Measurements from ENCODE around the gene AGMO.

The AGMO gene

DNA sequence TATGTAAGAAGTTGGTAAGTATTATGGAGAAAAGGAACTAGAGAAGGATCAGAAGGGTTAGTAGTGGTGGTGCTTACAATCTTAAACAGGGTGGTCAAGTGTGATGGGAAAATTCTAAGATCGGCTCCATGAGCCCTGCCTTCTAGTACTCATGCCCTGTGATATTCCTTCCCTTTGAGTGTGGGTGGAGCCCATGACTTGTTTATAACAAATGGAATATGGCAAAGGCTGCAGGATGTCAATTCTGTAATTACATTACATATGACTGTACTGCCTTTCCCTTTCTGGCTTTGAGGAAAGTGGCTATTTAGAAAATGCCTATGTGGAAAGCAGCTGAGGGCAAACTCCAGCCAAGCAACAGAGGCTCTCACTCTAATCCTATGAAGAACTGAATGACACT lies 309.6 kb downstream of the AGMO start:
- in situ Hi-C loops (cut with HindIII; ENCODE audit: low sequenced_read_pairs) = no loop called here

DNA sequence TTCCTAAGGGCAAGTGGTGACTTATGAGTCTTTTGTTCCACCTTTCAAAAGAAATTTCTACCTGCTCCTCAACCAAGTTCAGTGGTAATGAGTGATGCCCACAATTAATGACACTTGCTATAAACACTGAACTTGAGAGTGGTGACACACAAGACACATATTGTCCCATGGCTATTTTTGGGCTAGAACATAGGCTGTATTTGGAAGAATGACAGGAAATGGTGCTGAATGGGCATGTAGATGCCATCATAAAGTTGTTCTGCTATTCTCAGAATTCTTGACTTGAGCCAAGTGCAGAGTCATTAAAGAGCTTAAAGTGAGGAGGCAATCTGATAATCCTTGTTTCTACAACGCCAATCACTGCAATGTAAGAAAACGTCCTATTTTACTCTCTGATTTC lies 313.3 kb downstream of the AGMO start:
- in situ Hi-C loops (cut with HindIII; ENCODE audit: low sequenced_read_pairs) = no loop called here

GRCh38 chr7:15245831-15246230 lies 316.0 kb downstream of the AGMO start:
- in situ Hi-C loops (cut with HindIII; ENCODE audit: low sequenced_read_pairs) = no loop called here

GRCh38 chr7:15239801-15240200 lies 322.0 kb downstream of the AGMO start:
- in situ Hi-C loops (cut with HindIII; ENCODE audit: low sequenced_read_pairs) = no loop called here

GRCh38 chr7:15236952-15237351 lies 324.9 kb downstream of the AGMO start:
- in situ Hi-C loops (cut with HindIII; ENCODE audit: low sequenced_read_pairs) = no loop called here

DNA sequence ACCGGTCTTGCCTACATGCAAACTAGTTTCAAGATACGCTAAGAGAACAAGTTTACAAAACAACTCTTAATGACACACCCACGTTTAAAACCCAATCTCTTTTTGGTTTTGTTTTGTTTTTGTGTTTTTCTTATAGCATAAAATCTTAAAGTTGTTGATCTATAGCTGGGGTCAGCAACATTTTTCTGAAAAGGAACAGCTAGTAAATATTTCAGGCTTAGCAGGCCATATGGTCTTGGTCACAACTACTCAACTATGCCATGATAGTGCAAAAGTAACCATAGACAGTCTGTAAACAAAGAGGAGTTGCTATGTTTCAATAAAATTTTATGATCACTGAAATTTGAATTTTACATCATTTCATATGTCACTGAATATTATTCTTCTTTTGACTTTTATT lies 327.4 kb downstream of the AGMO start:
- in situ Hi-C loops (cut with HindIII; ENCODE audit: low sequenced_read_pairs) = no loop called here

DNA sequence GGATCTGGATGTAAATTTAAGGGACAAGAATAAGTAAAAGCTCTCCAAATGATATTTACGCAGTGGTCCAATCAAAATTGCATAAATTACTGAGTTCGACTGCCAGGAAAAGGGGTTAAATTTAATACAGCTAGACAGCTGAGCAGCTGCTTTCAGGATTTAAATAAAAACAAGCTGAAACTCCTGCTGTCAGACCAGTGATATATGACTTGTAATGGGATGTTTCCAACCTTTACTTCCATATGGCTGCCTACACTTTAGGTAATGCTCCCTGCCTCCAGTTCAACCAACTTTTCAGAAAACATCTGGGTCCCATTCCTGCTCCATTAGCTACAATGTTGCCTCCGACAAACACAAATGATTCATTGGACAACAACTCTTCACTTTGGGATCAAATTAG lies 333.0 kb downstream of the AGMO start:
- in situ Hi-C loops (cut with HindIII; ENCODE audit: low sequenced_read_pairs) = loop anchor here (10.0 kb wide), 1 partner anchor 56 kb away; no protein-coding TSS in a partner anchor

DNA sequence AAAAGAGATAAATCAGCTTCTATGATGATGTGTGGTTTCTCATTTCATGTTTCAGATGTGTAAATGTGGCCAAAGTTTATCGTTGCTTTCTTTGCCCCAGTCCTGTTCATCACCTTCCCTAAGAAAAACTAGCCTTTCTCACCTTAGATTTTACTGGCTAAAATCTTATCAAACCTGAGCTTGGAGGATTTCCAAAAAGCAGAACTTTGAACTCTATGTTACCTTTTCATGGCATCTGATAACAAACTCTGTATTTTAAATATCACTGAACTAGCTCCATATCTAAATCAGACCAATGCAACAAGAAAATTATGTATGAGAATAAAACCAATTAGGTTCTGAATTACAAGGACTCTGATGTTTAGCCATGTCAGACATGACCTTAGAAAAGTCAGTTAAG lies 335.8 kb downstream of the AGMO start:
- in situ Hi-C loops (cut with HindIII; ENCODE audit: low sequenced_read_pairs) = loop anchor here (10.0 kb wide), 1 partner anchor 59 kb away; no protein-coding TSS in a partner anchor

DNA sequence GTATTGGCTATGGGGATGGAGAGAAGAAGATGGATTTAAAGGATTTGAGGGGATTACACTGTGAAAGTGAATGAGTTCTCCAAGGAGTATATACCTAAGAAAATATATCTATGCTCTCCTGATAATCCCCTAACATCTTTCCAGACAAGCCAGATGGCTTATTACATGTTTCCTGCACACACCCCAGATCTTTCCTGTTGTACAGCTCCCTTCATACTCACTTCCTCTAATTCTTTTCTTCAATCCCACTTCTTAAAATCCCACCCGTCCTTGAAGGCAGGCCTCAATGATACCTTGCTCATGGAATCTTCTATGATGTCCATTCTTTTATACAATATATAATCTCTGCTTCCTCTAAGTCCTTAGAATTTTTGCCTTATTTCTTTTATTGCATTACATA lies 342.1 kb downstream of the AGMO start:
- in situ Hi-C loops (cut with HindIII; ENCODE audit: low sequenced_read_pairs) = loop anchor here (10.0 kb wide), 1 partner anchor 65 kb away; no protein-coding TSS in a partner anchor

- in situ Hi-C loops (cut with HindIII; ENCODE audit: low sequenced_read_pairs) = no loop called here
These were observed 343.6 kb downstream of the AGMO start for GRCh38 chr7:15218261-15218660.

DNA sequence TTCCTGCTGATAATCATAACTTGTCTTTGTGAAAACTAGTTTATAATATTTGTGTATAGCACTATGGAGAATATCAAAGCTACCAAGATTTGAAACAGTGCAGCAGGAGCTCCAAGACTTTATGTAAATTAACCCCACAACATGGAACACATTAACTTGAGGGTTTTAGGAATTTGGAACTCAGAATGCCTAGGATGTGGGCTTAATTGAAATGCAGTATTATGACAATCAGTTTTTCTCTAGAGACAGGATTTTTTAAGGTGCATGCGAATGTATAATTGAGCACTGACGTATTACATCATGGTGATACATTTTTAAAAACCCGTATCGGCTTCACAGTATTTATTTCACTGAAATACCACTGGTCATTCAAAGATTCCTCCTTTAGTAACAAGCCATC lies 346.2 kb downstream of the AGMO start:
- in situ Hi-C loops (cut with HindIII; ENCODE audit: low sequenced_read_pairs) = no loop called here

DNA sequence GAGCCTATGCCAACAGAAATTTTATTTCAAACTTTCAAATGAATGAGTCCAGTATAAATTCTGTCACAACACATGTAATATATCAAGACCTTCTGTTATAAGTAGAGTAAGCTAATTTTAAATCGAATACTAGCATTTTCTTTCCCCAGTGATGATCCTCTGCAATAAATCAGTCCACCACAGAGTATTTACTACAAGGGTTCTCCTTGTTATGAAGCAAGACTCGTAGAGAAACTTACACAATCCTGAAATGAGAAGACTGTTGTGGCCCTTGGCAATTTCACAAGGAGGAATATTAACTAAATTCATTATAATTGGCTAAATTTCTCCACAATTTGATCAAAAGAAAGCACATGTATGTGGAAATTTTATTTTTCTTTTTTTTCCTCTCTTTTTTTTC lies 346.8 kb downstream of the AGMO start:
- in situ Hi-C loops (cut with HindIII; ENCODE audit: low sequenced_read_pairs) = no loop called here

- in situ Hi-C loops (cut with HindIII; ENCODE audit: low sequenced_read_pairs) = no loop called here
These were observed 348.7 kb downstream of the AGMO start for GRCh38 chr7:15213093-15213492.

DNA sequence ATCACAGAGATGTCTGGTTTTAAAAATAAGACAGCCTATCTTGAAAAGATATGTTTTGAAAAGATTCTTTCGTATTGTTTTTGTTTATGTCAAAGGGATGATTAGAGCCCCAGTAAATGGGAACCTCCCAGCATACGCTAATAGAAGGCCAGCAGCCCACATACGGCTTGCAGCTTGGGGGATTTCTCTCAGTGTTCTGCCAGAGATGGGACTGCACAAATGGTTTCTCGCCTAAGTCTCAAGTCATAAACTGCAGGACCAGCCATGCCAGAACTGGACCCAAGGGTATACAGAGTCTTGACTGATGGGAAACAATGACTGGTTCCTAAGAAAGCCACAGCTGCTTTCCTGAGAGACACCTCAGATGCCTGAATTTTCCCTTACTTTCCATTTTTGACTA lies 352.4 kb downstream of the AGMO start:
- in situ Hi-C loops (cut with HindIII; ENCODE audit: low sequenced_read_pairs) = no loop called here

GRCh38 chr7:15204421-15204820 lies 357.4 kb downstream of the AGMO start:
- in situ Hi-C loops (cut with HindIII; ENCODE audit: low sequenced_read_pairs) = no loop called here

DNA sequence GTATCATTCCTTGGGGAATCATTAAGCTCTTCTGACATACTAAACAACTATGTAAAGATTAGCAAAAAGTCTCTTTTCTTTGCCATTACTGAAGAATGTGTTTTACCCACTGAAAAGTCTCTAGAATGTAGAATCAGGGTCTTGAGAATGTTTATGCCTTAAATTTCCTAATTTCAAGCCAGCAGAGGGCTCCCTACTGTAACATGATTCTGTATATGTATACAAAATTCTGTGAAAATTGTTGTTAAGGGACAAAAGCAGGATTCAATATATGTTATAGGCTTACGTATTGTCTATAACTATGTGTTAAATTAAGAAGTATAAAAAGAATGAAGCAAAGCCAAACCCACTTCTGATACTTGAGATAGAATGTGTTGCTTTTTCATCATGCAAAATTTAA lies 362.3 kb downstream of the AGMO start:
- in situ Hi-C loops (cut with HindIII; ENCODE audit: low sequenced_read_pairs) = no loop called here

DNA sequence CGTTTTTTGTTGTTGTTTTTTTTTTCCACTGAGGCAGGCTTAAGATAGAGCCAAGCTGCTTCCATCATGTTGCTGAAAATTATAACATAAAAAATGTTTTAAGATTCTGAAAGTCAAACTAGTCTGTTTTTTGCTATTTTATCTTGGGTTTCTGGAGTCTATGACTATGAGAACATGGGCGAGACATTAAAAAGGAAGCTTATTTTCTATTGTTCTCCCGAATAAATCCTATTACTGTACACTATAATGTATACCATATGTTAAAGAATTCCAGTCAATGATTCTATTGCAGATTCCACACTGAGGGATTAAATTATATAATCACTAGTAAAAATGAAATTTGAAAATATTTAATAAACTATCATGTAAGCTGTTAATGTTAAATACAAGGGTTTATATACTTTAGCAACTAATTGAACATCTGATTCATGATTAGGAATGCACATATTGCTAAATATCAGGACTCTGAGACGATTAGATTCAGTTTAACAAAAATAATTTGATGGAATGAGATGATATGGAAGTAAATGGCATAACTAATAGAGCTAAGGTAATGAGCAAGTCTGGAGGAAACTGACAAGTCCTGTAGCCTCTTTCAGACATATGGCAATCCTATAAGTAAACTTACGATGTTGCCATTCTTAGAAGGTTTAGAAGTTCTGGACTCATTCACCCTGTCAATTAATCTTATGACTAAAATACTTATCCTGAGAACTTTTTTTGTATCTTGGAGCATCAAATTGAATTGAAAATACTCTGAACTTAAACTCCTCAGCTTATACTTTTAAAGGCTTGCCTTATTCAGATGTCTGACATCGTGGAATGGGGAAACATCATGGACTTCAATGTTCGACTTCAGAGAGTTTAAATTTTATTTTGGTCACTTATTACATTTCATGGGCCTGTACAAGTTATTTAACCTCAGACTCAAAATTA lies 364.5 kb downstream of the AGMO start:
- in situ Hi-C loops (cut with HindIII; ENCODE audit: low sequenced_read_pairs) = no loop called here

DNA sequence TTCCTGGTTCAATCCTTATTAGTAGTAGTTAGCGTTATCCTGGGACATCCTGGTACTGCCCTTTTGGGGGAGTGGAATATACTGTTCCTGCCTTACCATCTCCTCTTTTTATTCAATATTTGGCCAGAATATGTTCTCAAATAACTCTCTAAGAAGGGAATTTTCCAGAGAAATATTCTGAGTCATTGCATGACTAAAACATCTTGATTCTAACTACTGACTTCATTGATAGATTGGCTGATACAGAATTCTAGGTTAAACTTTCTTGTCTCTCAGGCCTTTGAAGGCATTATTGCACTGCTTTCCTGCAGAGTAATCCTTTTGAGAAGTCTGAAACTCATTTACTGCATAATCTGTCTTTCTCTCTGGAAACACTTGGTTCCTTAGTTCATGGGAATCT lies 383.8 kb downstream of the AGMO start:
- in situ Hi-C loops (cut with HindIII; ENCODE audit: low sequenced_read_pairs) = no loop called here

DNA sequence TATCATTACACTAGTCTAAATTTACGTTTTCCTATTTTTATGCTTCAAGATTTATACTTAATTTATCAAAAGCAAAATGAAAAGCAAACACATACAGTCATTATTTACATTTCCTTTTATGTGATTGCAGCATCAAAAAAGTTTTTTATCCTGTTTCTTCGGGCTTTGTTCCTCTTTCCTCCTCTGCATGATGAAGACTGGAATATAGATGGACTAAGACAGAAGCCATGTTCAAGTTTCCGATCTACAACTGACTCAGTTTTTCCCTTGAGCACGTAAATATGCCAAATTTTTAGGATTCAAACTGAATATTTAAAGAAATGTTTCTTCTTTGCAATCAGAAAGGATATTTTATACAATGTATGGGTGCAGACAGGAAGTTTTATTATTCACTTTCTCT lies 385.7 kb downstream of the AGMO start:
- in situ Hi-C loops (cut with HindIII; ENCODE audit: low sequenced_read_pairs) = no loop called here

- in situ Hi-C loops (cut with HindIII; ENCODE audit: low sequenced_read_pairs) = no loop called here
These were observed 386.7 kb downstream of the AGMO start for GRCh38 chr7:15175152-15175551.

- in situ Hi-C loops (cut with HindIII; ENCODE audit: low sequenced_read_pairs) = no loop called here
These were observed 387.3 kb downstream of the AGMO start for GRCh38 chr7:15174485-15174884.

DNA sequence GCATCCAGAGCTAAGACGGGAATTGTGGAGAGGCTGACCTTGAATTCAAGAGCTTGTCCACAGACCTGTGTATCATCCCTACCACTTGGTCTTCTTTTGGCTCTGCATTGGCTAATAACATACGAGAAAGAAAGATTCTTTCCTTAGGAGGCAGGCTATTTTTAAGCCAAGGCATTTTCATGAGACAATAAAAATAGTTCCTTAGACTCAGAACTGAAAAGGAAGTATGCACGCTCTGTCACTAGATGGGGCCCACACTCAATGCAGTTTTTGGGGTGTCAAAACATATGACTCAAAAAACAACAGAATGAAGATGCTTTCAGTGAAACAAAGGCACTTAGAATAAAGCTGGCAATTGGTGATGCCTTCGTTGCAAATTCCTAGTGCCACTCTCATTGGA lies 393.3 kb downstream of the AGMO start:
- in situ Hi-C loops (cut with HindIII; ENCODE audit: low sequenced_read_pairs) = no loop called here

GRCh38 chr7:15167912-15168311 lies 393.9 kb downstream of the AGMO start:
- in situ Hi-C loops (cut with HindIII; ENCODE audit: low sequenced_read_pairs) = no loop called here
